ENCODE data around the gene FAF1.
A peak's percentile ranks its signal among the peaks of the same experiment; 100 is the strongest.

Gene FAF1

GRCh38 chr1:50812346-50812745, 147.7 kb downstream of the FAF1 start:
- H3K4me3 ChIP-seq (ENCODE audit: low read depth, low read length) = no peak overlapping the region
- peak; percentile 19 for DNase-seq (ENCODE audit: low read depth)
- no peak for TF ChIP-seq CTCF (IDR thresholded peaks at IDR 0.05; ENCODE audit: insufficient read depth, low read depth, low read length, missing control alignments)

GRCh38 chr1:50808296-50808695, 151.8 kb downstream of the FAF1 start:
- TF ChIP-seq CTCF (IDR thresholded peaks at IDR 0.05; ENCODE audit: insufficient read depth, low read depth, low read length, missing control alignments) = no peak
- no peak for DNase-seq (ENCODE audit: low read depth)
- no peak overlapping the region for H3K4me3 ChIP-seq (ENCODE audit: low read depth, low read length)

GRCh38 chr1:50796272-50796671, 163.8 kb downstream of the FAF1 start:
- no peak for TF ChIP-seq CTCF (IDR thresholded peaks at IDR 0.05; ENCODE audit: insufficient read depth, low read depth, low read length, missing control alignments)
- DNase-seq (ENCODE audit: low read depth) = no peak
- H3K4me3 ChIP-seq (ENCODE audit: low read depth, low read length) = no peak overlapping the region

GRCh38 chr1:50793521-50793920, 166.5 kb downstream of the FAF1 start:
- H3K4me3 ChIP-seq (ENCODE audit: low read depth, low read length) = no peak overlapping the region
- no peak for DNase-seq (ENCODE audit: low read depth)
- TF ChIP-seq CTCF (IDR thresholded peaks at IDR 0.05; ENCODE audit: insufficient read depth, low read depth, low read length, missing control alignments) = no peak

GRCh38 chr1:50787266-50787665, 172.8 kb downstream of the FAF1 start:
- H3K4me3 ChIP-seq (ENCODE audit: low read depth, low read length) = no peak overlapping the region
- DNase-seq (ENCODE audit: low read depth) = no peak
- TF ChIP-seq CTCF (IDR thresholded peaks at IDR 0.05; ENCODE audit: insufficient read depth, low read depth, low read length, missing control alignments) = no peak

- no peak overlapping the region for H3K4me3 ChIP-seq (ENCODE audit: low read depth, low read length)
- no peak for DNase-seq (ENCODE audit: low read depth)
- TF ChIP-seq CTCF (IDR thresholded peaks at IDR 0.05; ENCODE audit: insufficient read depth, low read depth, low read length, missing control alignments) = no peak
Measured at GRCh38 chr1:50783286-50783685, 176.8 kb downstream of the FAF1 start.

GRCh38 chr1:50780797-50781196, 179.3 kb downstream of the FAF1 start:
- H3K4me3 ChIP-seq (ENCODE audit: low read depth, low read length) = no peak overlapping the region
- TF ChIP-seq CTCF (IDR thresholded peaks at IDR 0.05; ENCODE audit: insufficient read depth, low read depth, low read length, missing control alignments) = no peak
- no peak for DNase-seq (ENCODE audit: low read depth)

Data from GM12865 (cell line).